ENCODE measurements around the gene CFAP97D1.
A peak's percentile ranks its signal among the peaks of the same experiment; 100 is the strongest.

The CFAP97D1 gene

GRCh38 chr17:43757171-43757660 lies 23.0 kb upstream of the CFAP97D1 start:
- DNase-seq (ENCODE audit: low read depth): no peak
- H3K4me3 ChIP-seq (ENCODE audit: low read length): no peak overlapping the region
- TF ChIP-seq CTCF (conservative IDR thresholded peaks at IDR 0.05; ENCODE audit: low read depth, low read length): no peak

- TF ChIP-seq CTCF (conservative IDR thresholded peaks at IDR 0.05; ENCODE audit: low read depth, low read length): no peak
- no peak for DNase-seq (ENCODE audit: low read depth)
- H3K4me3 ChIP-seq (ENCODE audit: low read length): no peak overlapping the region
Measured at GRCh38 chr17:43758086-43758485, 22.1 kb upstream of the CFAP97D1 start.

GRCh38 chr17:43758497-43759174 lies 21.6 kb upstream of the CFAP97D1 start, which contains the start of gene SOST:
Gene SOST (minus strand): TSS chr17:43758791. CDS start chr17:43758741, 50 bp downstream.
- no peak for TF ChIP-seq CTCF (conservative IDR thresholded peaks at IDR 0.05; ENCODE audit: low read depth, low read length)
- H3K4me3 ChIP-seq (ENCODE audit: low read length): no peak within 1 kb of the TSS
- no peak for DNase-seq (ENCODE audit: low read depth)

GRCh38 chr17:43759836-43760235 lies 20.4 kb upstream of the CFAP97D1 start:
- no peak for DNase-seq (ENCODE audit: low read depth)
- H3K4me3 ChIP-seq (ENCODE audit: low read length): no peak overlapping the region
- no peak for TF ChIP-seq CTCF (conservative IDR thresholded peaks at IDR 0.05; ENCODE audit: low read depth, low read length)

GRCh38 chr17:43760254-43760852 lies 19.9 kb upstream of the CFAP97D1 start:
- peak; percentile 68 for DNase-seq (ENCODE audit: low read depth)
- H3K4me3 ChIP-seq (ENCODE audit: low read length): no peak overlapping the region

DNA sequence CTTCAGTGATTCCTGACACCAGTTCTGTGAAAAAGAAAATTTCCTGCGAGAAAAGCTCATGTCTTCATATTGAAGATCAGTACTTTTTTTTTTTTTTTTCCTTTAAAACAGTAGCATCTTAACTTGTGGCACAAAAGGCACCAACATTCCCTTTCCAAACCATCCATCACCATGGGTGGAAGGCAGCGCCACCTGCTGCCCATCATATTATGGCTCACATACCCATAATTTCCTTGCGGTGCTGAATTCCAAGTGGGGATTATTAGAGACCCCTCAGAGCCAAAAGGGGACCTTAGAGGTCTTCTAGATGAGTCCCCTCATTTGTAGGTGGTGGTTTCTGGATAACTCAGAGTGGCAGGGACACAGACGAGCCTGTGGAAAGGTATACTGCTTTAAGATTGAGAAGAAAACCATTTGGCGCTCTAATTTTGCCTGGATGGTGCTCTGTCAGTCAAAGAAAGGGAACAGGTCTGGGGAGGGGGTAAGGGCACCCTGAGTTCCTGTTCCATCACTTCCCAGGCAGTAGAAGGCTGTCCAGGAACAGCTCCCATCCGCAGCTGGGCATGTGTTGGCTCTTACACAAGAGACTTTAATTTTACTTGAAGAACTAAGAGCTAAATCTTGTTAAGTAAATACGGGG lies 13.7 kb upstream of the CFAP97D1 start:
- peak; percentile 93 for TF ChIP-seq CTCF (conservative IDR thresholded peaks at IDR 0.05; ENCODE audit: low read depth, low read length)
- DNase-seq (ENCODE audit: low read depth): peak; percentile 2
- no peak overlapping the region for H3K4me3 ChIP-seq (ENCODE audit: low read length)

More at GRCh38 chr17:43760254-43760852, 19.9 kb upstream of the CFAP97D1 start:
- TF ChIP-seq CTCF (conservative IDR thresholded peaks at IDR 0.05; ENCODE audit: low read depth, low read length): peak; percentile 100

All from retinal pigment epithelial cell (primary cell).